Left renal cortex interstitium (tissue), 4 donors: ENCODE results near the gene COPS6. TPM values are rescaled to one million over a fixed set of nuclear protein-coding genes. Genes with fewer than 3 reads are reported as not detected.

Source experiments
- DNase-seq, 4 donors: peaks; one replicate each; pipeline ENCODE4 v3.0.0-alpha.2; 2013; ENCODE audit warnings: low read depth in 4 of 4, low spot score in 2 of 4, missing footprints in 1 of 4
- polyA plus RNA-seq, 4 donors: library from polyadenylated mRNA; unstranded; fragments of 120-200 nt; gene quantifications; one replicate each; pipeline ENCODE4 v1.2.1, GENCODE V29; 2013; ENCODE audit not compliant: insufficient read length in 4 of 4

Gene COPS6
- polyA plus RNA-seq, 4 donors: 124 to 140 (median 136) TPM

- DNase-seq: peak; percentile 79 to 93 (median 92)
Measured at GRCh38 chr7:100100420-100101015, 11.7 kb downstream of the COPS6 start.

- DNase-seq: peak; percentile 83 to 96 (median 92)
Measured at GRCh38 chr7:100101016-100101862, 12.5 kb downstream of the COPS6 start, which contains the start of the genes AP4M1 and MCM7. Gene AP4M1, plus strand, starts transcription at chr7:100101643. Its CDS starts 72 bp downstream, at chr7:100101715. Gene MCM7, minus strand, starts transcription at chr7:100101397. Its CDS starts 103 bp downstream, at chr7:100101294.

DNA sequence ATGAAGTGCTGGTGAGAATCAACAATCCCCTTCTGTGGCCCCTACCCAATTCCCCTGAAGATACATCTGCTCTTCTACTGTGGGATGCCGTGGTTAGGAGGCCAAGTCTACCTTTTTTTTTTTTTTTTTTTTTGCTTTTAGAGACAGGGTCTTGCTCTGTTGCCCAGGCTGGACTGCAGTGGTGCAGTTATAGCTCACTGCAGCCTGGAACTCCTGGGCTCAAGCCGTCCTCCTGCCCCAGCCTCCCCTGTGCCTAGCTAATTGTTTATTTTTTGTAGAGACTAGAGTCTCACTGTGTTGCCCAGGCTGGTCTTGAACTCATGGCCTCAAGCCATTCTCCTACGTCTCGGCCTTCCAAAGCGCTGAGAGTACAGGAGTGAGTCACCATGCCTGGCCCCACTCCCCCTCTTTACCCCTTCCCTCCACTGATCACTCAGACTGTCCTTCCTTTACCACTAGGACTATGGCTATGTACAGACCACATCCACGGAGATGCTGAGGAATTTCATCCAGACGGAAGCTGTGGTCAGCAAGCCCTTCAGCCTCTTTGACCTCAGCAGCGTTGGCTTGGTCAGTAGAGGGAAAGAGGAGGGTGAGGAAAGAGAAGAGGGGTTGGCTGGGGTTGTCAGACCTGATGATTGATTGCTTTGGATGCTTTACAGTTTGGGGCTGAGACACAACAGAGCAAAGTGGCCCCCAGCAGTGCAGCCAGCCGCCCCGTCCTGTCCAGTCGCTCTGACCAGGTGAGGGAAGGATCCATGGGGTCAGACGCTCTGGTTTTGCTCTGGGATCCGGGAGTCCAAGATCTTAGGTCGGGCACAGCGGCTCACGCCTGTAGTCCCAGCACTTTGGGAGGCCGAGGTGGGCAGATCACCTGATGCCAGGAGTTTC, 14.4 kb downstream of the COPS6 start:
- DNase-seq: no peak

- no peak for DNase-seq
Measured at GRCh38 chr7:100105534-100105933, 16.8 kb downstream of the COPS6 start.

DNA sequence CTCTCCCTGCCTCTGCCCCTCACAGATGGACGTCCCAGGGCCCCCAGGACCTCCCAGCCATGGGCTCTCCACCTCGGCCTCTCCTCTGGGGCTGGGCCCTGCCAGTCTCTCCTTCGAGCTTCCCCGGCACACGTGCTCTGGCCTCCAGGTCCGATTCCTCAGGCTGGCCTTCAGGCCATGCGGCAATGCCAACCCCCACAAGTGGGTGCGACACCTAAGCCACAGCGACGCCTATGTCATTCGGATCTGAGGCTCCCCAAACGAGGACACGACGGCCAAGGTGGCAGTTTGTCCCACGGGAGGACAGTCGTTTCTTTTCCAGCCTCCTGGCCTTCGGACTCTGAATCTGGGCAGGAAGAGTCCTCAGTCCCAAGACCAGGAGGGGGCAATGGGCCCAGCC, 17.9 kb downstream of the COPS6 start:
- no peak for DNase-seq

- DNase-seq: no peak
Measured at GRCh38 chr7:100107125-100107737, 18.5 kb downstream of the COPS6 start.

DNA sequence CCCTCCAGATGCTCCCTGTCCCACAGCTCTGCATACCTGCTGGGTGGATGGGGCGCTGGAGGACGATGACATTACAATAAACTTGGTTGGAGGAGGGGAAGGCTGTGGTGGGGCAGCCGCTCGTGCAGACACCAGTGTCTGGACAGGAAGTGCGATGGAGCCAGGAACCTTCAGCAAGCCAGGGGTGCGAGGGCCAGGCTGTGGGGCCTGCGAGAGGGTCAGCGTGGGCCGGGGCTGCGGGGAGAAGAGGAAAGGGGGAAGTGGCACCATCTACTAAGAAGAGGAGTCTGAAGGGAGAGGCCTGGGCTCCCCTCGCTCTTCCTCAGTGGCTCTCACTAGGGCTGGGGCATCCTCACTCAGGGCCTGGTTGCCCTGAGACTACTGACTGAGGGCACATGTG, 19.1 kb downstream of the COPS6 start:
- no peak for DNase-seq

- DNase-seq: no peak
Measured at GRCh38 chr7:100109521-100110163, 20.9 kb downstream of the COPS6 start.

DNA sequence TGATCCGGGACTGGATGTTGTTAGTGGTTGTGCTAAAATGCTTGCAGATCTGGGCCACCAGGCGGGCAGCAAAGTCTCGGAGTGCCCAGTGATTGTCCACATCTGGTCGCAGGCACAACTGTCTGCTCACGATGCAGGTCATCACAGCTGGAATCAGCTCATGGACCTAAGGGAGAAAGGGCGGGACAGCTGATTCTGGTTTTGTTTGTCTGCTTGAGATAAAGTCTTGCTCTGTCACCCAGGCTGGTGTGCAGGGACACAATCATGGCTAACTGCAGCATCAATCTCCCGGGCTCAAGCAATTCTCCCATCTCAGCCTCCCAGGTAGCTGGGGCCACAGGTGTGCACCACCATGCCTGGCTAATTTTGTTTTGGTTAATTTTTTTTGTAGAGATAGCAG, 22.4 kb downstream of the COPS6 start:
- no peak for DNase-seq

DNA sequence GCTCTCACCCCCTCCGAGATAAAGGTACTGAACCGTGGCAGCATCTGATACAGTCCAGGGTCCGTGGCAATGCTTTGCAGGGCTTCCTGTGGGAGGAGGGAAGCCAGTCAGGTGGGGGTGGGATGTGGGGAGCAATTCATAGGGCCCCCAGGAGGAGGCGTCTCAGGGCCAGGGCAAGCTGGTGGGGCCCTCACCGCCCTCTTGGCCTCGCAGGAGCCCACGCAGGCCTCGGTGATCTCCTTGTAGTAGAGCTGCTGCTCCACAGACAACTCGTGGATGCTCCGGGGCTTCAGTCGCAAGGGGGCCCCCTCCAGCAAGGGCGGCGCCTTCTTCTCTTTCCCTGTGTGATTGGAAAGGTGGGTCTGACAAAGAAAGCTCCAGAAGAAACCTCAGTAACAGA, 23.1 kb downstream of the COPS6 start:
- no peak for DNase-seq

DNA sequence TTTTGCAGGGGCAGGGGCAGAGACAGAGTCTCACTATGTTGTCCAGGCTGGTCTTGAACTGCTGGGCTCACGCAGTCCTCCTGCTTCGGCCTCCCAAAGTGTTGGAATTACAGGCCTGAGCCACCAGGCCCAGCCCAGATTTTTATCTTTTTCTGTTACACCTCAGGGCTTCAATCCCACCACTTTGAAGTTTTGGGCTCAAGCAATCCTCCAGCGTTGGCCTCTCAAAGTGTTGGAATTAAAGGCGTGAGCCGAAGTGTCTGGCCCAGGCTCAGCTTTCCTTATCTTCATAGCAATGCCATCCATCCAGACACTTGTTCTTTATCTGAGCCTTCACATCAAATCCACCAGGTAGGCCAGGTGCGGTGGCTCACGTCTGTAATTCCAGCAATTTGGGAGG, 26.3 kb downstream of the COPS6 start:
- no peak for DNase-seq

DNA sequence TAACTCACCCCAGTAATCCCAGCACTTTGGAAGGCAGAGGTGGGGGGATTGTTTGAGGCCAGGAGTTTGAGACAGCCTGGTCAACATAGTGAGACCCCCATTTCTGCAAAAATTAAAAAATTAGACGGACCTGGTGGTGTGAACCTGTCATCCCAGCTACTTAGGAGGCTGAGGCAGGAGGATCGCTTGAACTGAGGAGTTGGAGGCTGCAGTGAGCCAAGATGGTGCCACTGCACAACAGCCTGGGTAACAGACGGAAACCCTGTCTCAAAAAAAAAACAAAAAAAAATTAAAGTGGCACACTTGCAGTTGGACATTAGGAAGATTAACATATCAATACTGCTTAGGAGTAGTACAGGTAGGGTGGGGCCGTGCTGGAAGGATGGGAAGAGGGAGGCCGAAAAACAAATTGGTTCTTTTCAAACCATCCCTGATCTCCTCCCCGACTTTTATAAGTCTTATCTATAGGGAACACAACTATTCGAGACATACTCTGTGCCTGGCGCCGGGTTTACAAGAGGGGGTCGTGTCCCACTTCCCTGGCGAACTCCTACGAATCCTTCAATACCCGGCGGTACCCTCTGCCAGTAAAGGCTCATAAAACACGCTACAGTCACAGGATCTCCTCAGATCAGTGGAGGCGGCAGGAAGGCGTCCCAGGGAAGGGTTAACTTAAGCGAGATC, 29.8 kb downstream of the COPS6 start:
- no peak for DNase-seq

- peak; percentile 91 to 96 (median 93) for DNase-seq
Measured at GRCh38 chr7:100119072-100119969, 30.6 kb downstream of the COPS6 start, which contains the start of the genes CNPY4 and TAF6. Gene CNPY4, plus strand, starts transcription at chr7:100119634. Its CDS starts 111 bp downstream, at chr7:100119745. Gene TAF6, minus strand, starts transcription at chr7:100119358. Its CDS starts 5,149 bp downstream, at chr7:100114209.

- DNase-seq: peak in 1 of 4 donors; percentile 55
Measured at GRCh38 chr7:100119970-100120732, 31.4 kb downstream of the COPS6 start.

DNA sequence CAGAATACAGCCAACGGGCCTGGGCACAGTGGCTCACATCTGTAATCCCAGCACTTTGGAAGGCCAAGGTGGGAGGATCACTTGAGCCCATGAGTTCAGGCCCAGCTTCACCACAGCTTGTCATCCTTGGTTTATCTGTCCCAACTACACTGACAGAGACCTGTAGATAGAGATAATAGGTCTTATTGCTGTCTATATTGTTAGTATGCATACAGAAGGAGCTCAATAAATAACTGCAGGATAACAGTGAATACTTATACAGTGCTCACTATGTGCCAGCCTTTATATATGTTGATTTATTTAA, 31.9 kb downstream of the COPS6 start:
- no peak for DNase-seq

DNA sequence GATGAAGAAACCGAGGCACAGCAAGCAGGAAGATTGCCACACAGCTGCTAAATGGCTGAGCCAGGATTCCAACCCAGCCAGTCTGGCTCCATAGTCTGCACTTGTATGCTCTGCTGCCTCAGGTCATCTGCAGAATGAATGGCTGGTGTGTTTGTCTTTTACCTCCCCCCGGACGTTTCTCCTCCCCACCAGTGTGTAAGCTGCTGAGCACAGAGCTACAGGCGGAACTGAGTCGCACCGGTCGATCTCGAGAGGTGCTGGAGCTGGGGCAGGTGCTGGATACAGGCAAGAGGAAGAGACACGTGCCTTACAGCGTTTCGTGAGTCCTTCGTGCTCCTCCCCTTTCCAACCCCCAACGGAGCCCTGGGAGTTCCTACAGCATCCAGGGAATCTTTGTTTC, 33.3 kb downstream of the COPS6 start:
- no peak for DNase-seq

DNA sequence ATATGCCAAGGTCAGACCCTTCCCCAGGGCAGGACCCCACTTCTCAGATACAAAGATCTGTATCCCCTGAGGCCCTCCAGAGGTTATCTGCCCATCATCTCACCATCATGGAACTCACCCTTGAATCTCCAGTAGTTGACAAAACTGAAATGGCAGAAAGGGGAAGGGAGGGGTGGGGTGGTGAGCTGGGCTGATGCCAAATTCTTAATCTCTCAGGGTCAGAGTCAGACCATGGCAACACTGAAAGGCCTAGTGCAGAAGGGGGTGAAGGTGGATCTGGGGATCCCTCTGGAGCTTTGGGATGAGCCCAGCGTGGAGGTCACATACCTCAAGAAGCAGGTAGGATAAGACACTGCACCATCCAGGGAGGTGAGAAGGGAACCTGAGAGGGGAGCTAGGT, 33.8 kb downstream of the COPS6 start:
- DNase-seq: no peak
